ENCODE measurements around the gene WHAMM. TPM values are rescaled to one million over a fixed set of nuclear protein-coding genes. Genes with fewer than 3 reads are reported as not detected.
"Not testable (repeated sequence)": the region's sequence is repeated elsewhere in the genome, so short reads cannot be mapped to it uniquely, and the experiment has no call there.

Gene WHAMM
- total RNA-seq, 2 experiments from 2014 or later: 4.2 to 5.3 TPM

DNA sequence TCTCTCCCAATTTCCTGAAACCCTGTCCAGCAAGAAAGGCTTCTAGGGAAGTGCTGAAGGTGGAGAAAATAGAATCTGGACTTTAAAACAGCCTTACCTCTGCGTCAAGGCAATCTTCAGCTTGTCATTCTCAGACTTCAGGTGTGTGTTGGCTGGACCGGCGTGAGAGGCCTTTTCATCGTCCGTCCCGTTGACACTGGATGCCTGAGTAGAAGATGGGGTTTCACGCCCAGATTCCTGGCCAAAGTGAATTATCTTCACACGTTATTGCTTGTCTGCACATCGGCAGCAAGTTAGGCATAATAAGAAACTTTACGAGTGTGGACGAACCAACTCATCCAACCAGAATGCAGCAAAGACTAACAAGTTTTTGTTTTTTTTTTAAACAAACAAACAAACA lies 49.5 kb downstream of the WHAMM start:
- POLR2A ChIA-PET: no interaction called here
- CTCF ChIA-PET: no interaction called here
- H3K9me3 Mint-ChIP-seq: no peaks in the 10 kb centered on the region
- intact Hi-C loops (cut with micrococcal nuclease): no loop called here
- no peak overlapping the region for H3K27ac Mint-ChIP-seq
- no peak overlapping the region for H3K4me3 Mint-ChIP-seq
- H3K4me1 Mint-ChIP-seq (ENCODE audit: low read depth): no peaks in the 10 kb centered on the region
- DNase-seq: no peak
- no peaks in the 10 kb centered on the region for H3K27me3 Mint-ChIP-seq
- no peaks in the 10 kb centered on the region for H3K36me3 Mint-ChIP-seq

- POLR2A ChIA-PET: no interaction called here
- DNase-seq: no peak
- CTCF ChIA-PET: no interaction called here
- H3K27ac Mint-ChIP-seq: no peak overlapping the region
- no peak overlapping the region for H3K4me3 Mint-ChIP-seq
- no peaks in the 10 kb centered on the region for H3K9me3 Mint-ChIP-seq
- H3K27me3 Mint-ChIP-seq: no peaks in the 10 kb centered on the region
- H3K36me3 Mint-ChIP-seq: no peaks in the 10 kb centered on the region
- H3K4me1 Mint-ChIP-seq (ENCODE audit: low read depth): no peaks in the 10 kb centered on the region
- intact Hi-C loops (cut with micrococcal nuclease): no loop called here
Observed at GRCh38 chr15:82862886-82863285, 53.5 kb downstream of the WHAMM start.

- H3K27me3 Mint-ChIP-seq: no peaks in the 10 kb centered on the region
- H3K9me3 Mint-ChIP-seq: no peaks in the 10 kb centered on the region
- no peaks in the 10 kb centered on the region for H3K36me3 Mint-ChIP-seq
- ChIA-PET POLR2A (no interaction called here), CTCF (no interaction called here)
- no peak overlapping the region for H3K27ac Mint-ChIP-seq
- H3K4me1 Mint-ChIP-seq (ENCODE audit: low read depth): no peaks in the 10 kb centered on the region
- intact Hi-C loops (cut with micrococcal nuclease): no loop called here
- no peak for DNase-seq
- no peak overlapping the region for H3K4me3 Mint-ChIP-seq
Observed at GRCh38 chr15:82864967-82865366, 55.5 kb downstream of the WHAMM start.

DNA sequence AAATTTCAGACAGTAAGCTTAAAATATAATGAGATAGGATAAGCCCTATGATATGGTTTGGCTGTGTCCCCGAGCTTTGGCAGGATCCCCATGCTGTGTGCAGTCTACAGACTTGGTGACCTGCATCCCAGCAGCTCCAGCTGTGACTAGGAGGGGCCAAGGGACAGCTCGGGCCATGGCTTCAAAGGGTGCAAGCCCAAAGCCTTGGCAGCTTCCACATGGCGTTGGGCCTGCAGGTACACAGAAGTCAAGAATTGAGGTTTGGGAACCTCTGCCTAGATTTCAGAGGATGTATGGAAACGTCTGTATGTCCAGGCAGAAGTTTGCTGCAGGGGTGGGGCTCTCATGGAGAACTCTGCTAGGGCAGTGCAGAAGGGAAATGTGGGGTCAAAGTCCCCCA lies 56.2 kb downstream of the WHAMM start:
- DNase-seq; H3K4me3 Mint-ChIP-seq; CTCF ChIA-PET; H3K4me1 Mint-ChIP-seq (ENCODE audit: low read depth); H3K27me3 Mint-ChIP-seq; H3K9me3 Mint-ChIP-seq; H3K27ac Mint-ChIP-seq; intact Hi-C loops (cut with micrococcal nuclease); H3K36me3 Mint-ChIP-seq; POLR2A ChIA-PET: not testable (repeated sequence)

DNA sequence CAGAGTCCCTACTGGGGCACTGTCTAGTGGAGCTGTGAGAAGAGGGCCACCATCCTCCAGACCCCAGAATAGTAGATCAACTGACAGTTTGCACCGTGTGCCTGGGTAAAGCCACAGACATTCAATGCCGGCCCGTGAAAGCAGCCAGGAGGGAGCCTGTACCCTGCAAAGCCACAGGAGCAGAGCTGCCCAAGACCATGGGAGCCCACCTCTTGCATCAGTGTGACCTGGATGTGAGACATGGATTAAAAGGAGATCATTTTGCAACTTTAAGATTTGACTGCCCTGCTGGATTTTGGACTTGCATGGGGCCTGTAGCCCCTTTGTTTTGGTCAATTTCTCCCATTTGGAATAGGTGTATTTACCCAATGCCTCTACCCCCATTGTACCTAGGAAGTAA lies 56.6 kb downstream of the WHAMM start:
- H3K27ac Mint-ChIP-seq; H3K9me3 Mint-ChIP-seq; CTCF ChIA-PET; DNase-seq; H3K27me3 Mint-ChIP-seq; intact Hi-C loops (cut with micrococcal nuclease); H3K4me3 Mint-ChIP-seq; H3K36me3 Mint-ChIP-seq; POLR2A ChIA-PET; H3K4me1 Mint-ChIP-seq (ENCODE audit: low read depth): not testable (repeated sequence)

DNA sequence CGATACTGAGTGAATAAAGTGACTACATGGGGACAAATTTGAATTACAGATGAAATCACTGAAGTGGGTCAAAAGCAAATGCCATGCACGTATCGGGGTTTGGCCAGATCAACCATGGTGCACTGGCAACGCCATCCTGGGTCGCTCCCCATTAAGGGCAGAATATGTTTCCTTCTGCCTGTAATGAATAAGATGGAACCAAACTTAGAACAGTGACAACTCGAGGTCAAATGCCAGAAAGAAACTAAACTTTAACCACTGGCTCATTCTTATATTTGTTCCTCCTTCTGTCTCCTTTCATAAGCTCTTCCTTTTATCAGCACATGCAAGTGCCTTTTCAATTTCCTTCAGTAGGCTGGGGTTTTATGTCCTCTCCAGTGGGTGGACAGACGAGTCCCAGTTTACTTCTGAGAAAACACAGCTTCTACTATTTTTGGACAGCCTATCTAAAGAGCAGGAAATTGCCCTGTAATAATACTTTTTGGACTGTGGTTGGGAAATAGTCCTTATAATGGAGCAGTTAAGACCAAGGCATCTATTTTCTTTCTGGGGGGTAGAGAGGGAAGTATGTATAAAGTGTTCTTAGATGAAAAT lies 61.4 kb downstream of the WHAMM start:
- H3K36me3 Mint-ChIP-seq: no peaks in the 10 kb centered on the region
- POLR2A ChIA-PET: no interaction called here
- intact Hi-C loops (cut with micrococcal nuclease): no loop called here

GRCh38 chr15:82871358-82871757 lies 61.9 kb downstream of the WHAMM start:
- intact Hi-C loops (cut with micrococcal nuclease): no loop called here
- H3K27ac Mint-ChIP-seq: no peak overlapping the region
- POLR2A ChIA-PET: no interaction called here
- H3K4me1 Mint-ChIP-seq (ENCODE audit: low read depth): no peaks in the 10 kb centered on the region
- H3K9me3 Mint-ChIP-seq: no peaks in the 10 kb centered on the region
- no peak overlapping the region for H3K4me3 Mint-ChIP-seq
- no peaks in the 10 kb centered on the region for H3K36me3 Mint-ChIP-seq
- CTCF ChIA-PET: no interaction called here
- no peak for DNase-seq
- no peaks in the 10 kb centered on the region for H3K27me3 Mint-ChIP-seq

More for the DNA sequence above, 61.4 kb downstream of the WHAMM start:
- Mint-ChIP-seq H3K4me1 (ENCODE audit: low read depth) (no peaks in the 10 kb centered on the region), H3K27ac (no peak overlapping the region), H3K9me3 (no peaks in the 10 kb centered on the region), H3K27me3 (no peaks in the 10 kb centered on the region), H3K4me3 (no peak overlapping the region)
- no peak for DNase-seq
- CTCF ChIA-PET: no interaction called here

GRCh38 chr15:82871832-82872484 lies 62.5 kb downstream of the WHAMM start:
- Mint-ChIP-seq H3K4me1 (ENCODE audit: low read depth) (no peaks in the 10 kb centered on the region), H3K36me3 (no peaks in the 10 kb centered on the region), H3K9me3 (no peaks in the 10 kb centered on the region), H3K27me3 (no peaks in the 10 kb centered on the region), H3K4me3 (no peak overlapping the region), H3K27ac (no peak overlapping the region)
- intact Hi-C loops (cut with micrococcal nuclease): no loop called here
- DNase-seq: no peak
- CTCF ChIA-PET: no interaction called here
- POLR2A ChIA-PET: no interaction called here

GRCh38 chr15:82873000-82873680 lies 63.7 kb downstream of the WHAMM start:
- no peak overlapping the region for H3K27ac Mint-ChIP-seq
- H3K4me3 Mint-ChIP-seq: no peak overlapping the region
- no peaks in the 10 kb centered on the region for H3K9me3 Mint-ChIP-seq
- CTCF ChIA-PET: no interaction called here
- H3K4me1 Mint-ChIP-seq (ENCODE audit: low read depth): no peaks in the 10 kb centered on the region
- intact Hi-C loops (cut with micrococcal nuclease): no loop called here
- H3K27me3 Mint-ChIP-seq: no peaks in the 10 kb centered on the region
- H3K36me3 Mint-ChIP-seq: no peaks in the 10 kb centered on the region
- POLR2A ChIA-PET: no interaction called here
- DNase-seq: no peak

DNA sequence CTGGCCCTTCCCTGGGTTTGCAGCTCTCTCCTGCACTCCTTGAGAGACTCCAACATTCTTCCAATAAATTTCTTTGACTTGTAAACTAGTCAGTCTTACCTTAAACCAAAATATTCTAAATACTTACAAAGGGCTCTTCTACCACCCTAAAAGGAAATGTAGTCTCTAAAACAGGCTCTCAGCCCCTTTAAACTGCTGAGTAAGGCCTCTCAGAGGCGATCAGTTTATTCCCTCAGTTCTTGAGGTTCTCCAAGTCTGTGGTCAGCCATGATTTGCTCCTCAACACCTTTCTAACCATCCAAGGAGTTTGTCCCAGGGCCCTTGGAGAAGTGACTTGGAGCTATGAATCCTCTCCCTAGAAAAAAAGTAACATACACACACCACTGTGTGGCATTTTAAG lies 64.8 kb downstream of the WHAMM start:
- ChIA-PET POLR2A (no interaction called here), CTCF (no interaction called here)
- no peak for DNase-seq
- Mint-ChIP-seq H3K27ac (no peak overlapping the region), H3K36me3 (no peaks in the 10 kb centered on the region), H3K9me3 (no peaks in the 10 kb centered on the region), H3K4me3 (no peak overlapping the region), H3K27me3 (no peaks in the 10 kb centered on the region), H3K4me1 (ENCODE audit: low read depth) (no peaks in the 10 kb centered on the region)
- intact Hi-C loops (cut with micrococcal nuclease): no loop called here

DNA sequence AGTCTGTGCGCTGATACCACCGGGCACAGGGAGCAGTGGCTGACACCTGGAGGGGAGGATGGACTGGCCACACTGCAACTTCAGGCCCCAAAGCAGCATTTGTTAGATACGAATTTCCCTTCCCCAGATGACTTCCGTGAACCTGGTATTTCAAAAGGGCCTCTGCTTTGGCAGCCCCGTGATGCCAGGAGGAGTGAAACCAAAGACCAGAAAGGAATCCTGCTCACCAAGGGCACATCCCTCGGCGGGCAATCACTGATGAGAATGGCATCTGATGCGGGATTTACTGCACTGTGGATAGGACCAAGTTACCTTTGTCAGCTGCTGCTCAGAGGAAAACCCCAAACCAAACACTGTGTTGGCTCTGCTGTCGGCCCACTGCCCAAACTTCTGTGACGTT lies 65.5 kb downstream of the WHAMM start:
- no peaks in the 10 kb centered on the region for H3K9me3 Mint-ChIP-seq
- no peaks in the 10 kb centered on the region for H3K27me3 Mint-ChIP-seq
- no peak overlapping the region for H3K4me3 Mint-ChIP-seq
- CTCF ChIA-PET: no interaction called here
- POLR2A ChIA-PET: no interaction called here
- H3K4me1 Mint-ChIP-seq (ENCODE audit: low read depth): no peaks in the 10 kb centered on the region
- no peak overlapping the region for H3K27ac Mint-ChIP-seq
- no peaks in the 10 kb centered on the region for H3K36me3 Mint-ChIP-seq
- DNase-seq: no peak
- intact Hi-C loops (cut with micrococcal nuclease): no loop called here

GRCh38 chr15:82875411-82876003 lies 66.1 kb downstream of the WHAMM start:
- ChIA-PET CTCF (interaction anchor here (0.5 kb wide), 1 partner anchor 345 kb away, joined by 3 read pairs; no protein-coding TSS in a partner anchor), POLR2A (no interaction called here)
- Mint-ChIP-seq H3K27ac (no peak overlapping the region), H3K27me3 (no peaks in the 10 kb centered on the region), H3K4me3 (no peak overlapping the region), H3K4me1 (ENCODE audit: low read depth) (no peaks in the 10 kb centered on the region), H3K36me3 (no peaks in the 10 kb centered on the region), H3K9me3 (no peaks in the 10 kb centered on the region)
- intact Hi-C loops (cut with micrococcal nuclease): no loop called here
- DNase-seq: no peak

DNA sequence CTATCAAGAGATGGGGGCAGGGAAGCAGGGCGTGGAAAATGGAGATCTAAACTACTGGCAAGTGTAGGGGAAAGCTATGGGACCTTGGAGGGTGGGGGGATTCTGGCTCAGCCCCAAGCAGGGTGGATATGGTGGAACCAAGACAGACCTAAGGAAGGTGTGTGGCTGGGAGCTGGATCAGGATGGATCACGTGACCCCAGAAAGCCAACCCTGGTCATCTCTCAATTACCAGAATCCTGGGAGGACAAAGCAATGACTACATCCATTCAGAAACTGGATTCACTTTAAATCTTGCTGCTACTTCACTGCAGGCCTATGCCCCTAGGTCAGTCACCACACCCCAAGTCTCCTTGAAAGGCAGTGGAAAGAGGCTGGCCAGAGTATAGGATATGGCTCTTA lies 68.4 kb downstream of the WHAMM start:
- POLR2A ChIA-PET: no interaction called here
- no peak overlapping the region for H3K4me3 Mint-ChIP-seq

More for the DNA sequence above, 68.4 kb downstream of the WHAMM start:
- CTCF ChIA-PET: no interaction called here
- Mint-ChIP-seq H3K27me3 (no peaks in the 10 kb centered on the region), H3K4me1 (ENCODE audit: low read depth) (no peaks in the 10 kb centered on the region), H3K9me3 (no peaks in the 10 kb centered on the region), H3K27ac (no peak overlapping the region), H3K36me3 (no peaks in the 10 kb centered on the region)
- DNase-seq: no peak
- intact Hi-C loops (cut with micrococcal nuclease): no loop called here

Data from activated CD4-positive, alpha-beta memory T cell treated with anti-CD3 and anti-CD28 coated beads for 36 hours (primary cell).